GM18499 (cell line): Measurements from ENCODE around the gene DPM2.

ENCODE experiments used
- ATAC-seq: cut with Tn5 transposase; IDR thresholded peaks from one replicate; pipeline ENCODE4 v1.9.1; 2021; ENCODE audit warnings: moderate number of reproducible peaks; ENCODE audit not compliant: insufficient read depth, unreplicated experiment

DPM2 gene

GRCh38 chr9:127940593-127940992 is 2.9 kb upstream of the DPM2 start:
- no peak for ATAC-seq

DNA sequence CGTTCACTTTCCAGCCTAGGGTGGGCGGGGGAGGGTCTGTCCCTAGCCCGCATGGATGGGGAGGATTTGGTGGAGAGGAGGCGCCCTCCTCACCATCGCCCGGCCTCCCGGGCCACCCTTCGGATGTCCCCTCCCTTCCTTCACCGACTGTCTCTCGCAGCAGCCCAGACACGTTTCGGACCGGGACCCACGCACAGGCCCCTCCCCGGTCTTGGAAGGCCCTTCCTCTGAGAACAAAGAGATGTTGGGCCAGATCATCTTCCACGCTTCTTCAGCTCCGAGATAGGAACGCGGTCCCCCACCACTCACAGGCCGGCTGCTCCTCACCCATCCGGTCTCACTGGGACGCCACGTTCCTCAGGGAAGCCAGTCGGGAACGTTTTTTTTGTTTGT is 640 bp upstream of the DPM2 start:
- no peak for ATAC-seq

DNA sequence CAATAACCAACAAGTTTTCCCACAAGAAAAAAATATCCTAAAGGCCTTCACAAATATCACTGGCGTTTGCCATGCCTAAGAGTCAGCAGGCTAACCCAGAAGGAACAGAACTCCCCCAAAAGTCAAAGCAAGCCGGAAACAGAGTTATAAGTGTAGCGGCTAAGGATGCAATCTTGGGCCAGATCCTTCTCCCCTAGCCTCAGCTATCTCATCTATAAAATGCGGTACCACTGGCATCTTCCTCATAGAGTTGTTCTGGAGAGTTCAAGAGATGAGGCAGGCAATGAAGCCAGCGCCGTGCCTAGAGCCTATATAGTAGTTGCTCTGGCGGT is 632 bp downstream of the DPM2 start:
- no peak for ATAC-seq

- ATAC-seq: no peak
These were observed 1.3 kb downstream of the DPM2 start for GRCh38 chr9:127936347-127936852.

GRCh38 chr9:127935765-127936221 is 1.9 kb downstream of the DPM2 start:
- ATAC-seq: no peak

- no peak for ATAC-seq
These were observed 2.7 kb downstream of the DPM2 start for GRCh38 chr9:127934986-127935385.

GRCh38 chr9:127934248-127934647 is 3.4 kb downstream of the DPM2 start:
- ATAC-seq: no peak

DNA sequence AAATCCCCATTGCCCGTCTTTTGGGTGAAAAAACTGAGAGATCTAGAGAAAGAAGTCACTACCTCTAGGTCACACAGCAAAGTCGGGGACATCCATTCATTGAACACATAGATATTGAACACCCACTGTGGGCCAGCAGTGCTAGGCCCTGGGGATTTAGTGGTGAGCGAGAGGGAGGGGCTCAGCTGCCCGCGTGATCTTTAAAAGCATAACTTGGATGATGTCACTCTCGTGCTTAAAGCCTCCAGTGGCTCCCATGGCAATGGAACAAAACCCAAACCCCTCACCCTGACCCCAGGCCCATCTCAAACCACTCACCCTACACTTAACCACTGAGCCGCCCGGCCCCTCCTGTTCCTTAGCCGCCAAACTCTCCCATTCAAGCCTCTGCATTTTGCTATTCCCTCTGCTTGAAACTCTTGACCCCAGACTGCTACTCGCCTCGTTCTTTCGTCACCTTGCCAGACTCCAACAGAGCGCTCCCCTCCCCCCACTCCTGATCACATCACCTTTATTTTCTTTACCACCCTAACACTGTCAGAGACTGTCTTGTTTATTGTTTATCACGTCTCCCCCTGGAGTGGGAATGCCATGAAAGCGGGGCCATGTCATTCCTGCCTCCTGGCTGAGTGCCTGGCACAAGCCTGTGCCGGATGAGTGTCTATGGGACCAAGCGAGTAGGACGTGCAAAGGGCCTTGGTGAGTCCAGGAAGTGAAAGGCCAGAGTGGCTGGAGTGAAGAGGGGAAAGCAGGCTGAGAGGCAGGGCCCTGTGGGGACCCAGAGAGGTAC is 6.4 kb downstream of the DPM2 start:
- peak; percentile 24 for ATAC-seq

GRCh38 chr9:127930231-127931091 is 7.2 kb downstream of the DPM2 start, which contains the start of gene PIP5KL1:
TSS of gene PIP5KL1 (minus strand) at chr9:127930777. CDS start at chr9:127930752, 25 bp downstream.
- peak; percentile 43 for ATAC-seq

DNA sequence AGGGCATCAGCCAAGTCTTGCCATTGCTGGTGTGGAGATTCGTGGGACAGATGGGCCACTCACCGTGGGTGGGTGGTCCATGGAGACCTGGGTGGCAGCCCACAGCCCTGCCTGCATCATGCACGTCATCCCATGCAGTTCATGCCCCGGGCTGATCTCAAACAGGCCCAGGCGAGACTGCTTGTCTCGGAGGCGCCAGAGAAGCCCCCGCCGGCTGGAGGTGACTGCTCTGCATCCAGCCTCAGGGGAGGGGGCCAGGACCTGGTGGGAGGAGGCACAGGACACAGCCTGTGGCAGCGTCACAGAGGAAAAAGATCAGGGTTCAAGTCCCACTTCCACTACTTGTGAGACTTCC is 8.1 kb downstream of the DPM2 start:
- ATAC-seq: no peak

GRCh38 chr9:127928676-127929624 is 8.7 kb downstream of the DPM2 start:
- ATAC-seq: no peak

DNA sequence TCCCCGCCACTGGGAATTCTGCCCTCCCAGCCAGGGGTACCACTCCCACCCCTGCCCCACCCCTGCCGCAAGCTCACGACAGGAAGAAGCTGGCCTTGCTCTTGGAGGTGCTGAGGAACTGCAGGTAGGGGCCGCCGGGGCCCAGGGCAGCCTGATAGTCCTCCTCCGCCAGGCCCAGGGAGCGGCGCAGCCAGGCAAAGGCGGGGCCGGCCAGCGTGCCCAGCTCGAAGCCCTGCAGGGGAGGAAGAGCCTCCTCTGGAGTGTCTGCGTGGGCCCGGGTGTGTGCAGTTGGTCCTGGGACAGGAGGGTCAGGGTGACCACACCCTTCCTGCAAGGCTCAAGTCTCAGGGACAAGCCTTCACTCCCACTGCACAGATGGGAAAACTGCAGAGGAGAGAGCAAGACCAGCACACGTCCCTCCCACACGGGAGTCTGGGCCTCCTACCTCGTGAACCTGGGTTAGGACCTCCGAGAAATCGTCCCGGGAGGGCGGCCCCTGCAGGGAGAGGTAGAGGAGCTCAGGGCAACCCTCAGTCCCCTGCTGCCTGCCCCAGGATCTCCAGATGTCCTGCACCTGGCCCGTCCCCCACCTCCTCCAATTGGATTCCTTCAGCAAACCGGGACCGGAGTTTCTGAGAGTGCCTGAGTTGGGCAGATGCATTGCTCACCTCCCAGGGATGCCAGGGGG is 9.5 kb downstream of the DPM2 start:
- ATAC-seq: no peak

DNA sequence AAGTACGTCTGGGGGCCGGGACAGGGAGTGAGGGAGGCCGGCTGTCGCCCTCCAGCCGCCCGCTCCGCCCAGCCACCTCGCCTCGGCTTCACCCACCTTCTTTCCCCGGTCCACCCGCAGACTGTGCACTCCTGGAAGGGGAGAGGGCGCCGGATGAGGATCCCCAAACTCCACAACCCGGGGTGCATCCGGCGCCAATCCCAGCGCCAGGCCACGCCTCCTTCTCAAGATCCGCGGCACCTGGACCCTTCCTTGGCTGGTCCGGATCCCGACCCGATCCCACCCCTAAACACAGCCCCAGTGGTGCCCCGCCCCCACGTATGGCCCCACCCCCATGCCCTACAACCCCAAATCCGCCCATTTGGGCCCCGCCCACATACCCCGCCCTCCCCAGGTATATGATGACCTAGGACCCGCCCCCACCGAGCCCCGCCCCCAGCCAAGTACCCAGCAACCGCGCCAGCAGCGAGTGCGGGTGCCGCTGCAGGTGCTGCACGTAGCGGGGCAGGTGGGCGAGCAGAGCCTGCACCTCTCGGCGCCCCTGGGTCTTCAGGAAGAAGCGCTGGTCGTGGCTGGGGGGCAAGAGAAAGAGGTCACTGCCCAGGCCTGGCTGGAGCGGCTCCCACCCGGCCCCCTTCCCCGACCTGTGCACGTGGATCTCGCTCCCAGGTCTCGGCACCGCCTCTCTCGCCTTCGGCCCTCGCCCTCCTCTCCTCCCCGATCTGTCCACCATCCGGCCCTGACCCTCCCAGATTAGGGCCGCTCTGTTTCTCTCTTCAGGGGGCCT is 10.3 kb downstream of the DPM2 start:
- no peak for ATAC-seq

DNA sequence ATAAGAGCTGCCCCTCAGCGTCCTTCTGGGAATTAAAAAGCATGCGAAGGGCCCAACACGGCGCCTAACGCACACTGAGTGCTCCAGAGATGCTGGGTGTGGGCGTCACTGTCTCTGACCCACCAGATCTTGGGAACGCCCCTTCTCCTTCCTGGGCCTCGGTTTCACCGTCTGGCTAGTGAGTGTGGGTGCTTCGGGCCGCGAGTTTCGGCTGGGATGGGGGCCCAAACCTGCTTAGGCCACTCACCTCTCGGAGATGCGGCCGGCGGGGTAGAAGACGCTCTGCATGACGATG is 10.8 kb downstream of the DPM2 start:
- no peak for ATAC-seq

- no peak for ATAC-seq
These were observed 11.4 kb downstream of the DPM2 start for GRCh38 chr9:127925959-127926905.

- no peak for ATAC-seq
These were observed 12.8 kb downstream of the DPM2 start for GRCh38 chr9:127924736-127925444.

DNA sequence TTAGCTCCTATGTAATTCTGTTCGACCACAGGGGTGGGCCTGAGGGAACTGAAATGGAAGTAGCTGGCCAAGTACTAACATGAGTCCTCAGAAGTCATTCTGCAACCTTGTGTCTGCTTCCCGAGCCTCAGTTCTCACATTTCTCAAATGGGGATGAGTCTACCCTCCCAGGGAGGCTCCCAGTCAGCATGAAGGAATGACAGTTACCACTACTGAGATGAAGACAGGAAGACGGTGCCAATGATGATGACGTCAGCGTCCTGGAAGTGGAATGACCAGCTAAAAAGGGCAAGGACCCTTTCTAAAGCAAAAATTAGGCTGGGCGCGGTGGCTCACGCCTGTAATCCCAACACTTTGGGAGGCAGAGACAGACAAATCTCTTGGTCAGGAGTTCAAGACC is 13.9 kb downstream of the DPM2 start:
- no peak for ATAC-seq
